ENCODE measurements around the gene ZMYND8.

GRCh38 chr20:47173596-47174216, 182.8 kb downstream of the ZMYND8 start:
- TF ChIP-seq CTCF (conservative IDR thresholded peaks at IDR 0.05 in 1 of 2, IDR thresholded peaks at IDR 0.05 in 1 of 2; ENCODE audit: extremely low read depth in 1 of 2, insufficient read depth in 1 of 2, low read depth in 1 of 2, low read length in 2 of 2), result no peak
- no peak for TF ChIP-seq EZH2 (IDR thresholded peaks at IDR 0.05; ENCODE audit: borderline replicate concordance, low read length)
